Testis (tissue), 3 donors: ENCODE measurements around the gene ZNF774. TPM values are rescaled to one million over a fixed set of nuclear protein-coding genes. Genes with fewer than 3 reads are reported as not detected.

Source experiments
- DNase-seq: peaks from one replicate; pipeline ENCODE4 v3.0.0-alpha.2; 2019
- H3K27ac ChIP-seq, 2 donors: fragments of 200-600 bp; sonication (generic); one replicate each; pipeline ENCODE4 v1.5.1; 2019
- H3K27me3 ChIP-seq: fragments of 200-600 bp; sonication (generic); one replicate; pipeline ENCODE4 v1.5.1; 2019
- H3K36me3 ChIP-seq: fragments of 200-600 bp; sonication (generic); one replicate; pipeline ENCODE4 v1.5.1; 2017; ENCODE audit warnings: low read depth; ENCODE audit errors: missing control alignments
- H3K4me1 ChIP-seq: fragments of 200-600 bp; sonication (generic); one replicate; pipeline ENCODE4 v1.5.1; 2019
- H3K4me3 ChIP-seq, 2 donors: fragments of 200-600 bp; sonication (generic); one replicate each; pipeline ENCODE4 v1.5.1; 2017 to 2019
- H3K9me3 ChIP-seq: fragments of 200-600 bp; sonication (generic); one replicate; pipeline ENCODE4 v1.5.1; 2017
- POLR2A ChIP-seq: fragments of 450-650 bp; IDR thresholded peaks from one replicate; pipeline ENCODE4 v1.6.1; 2017; ENCODE audit warnings: antibody characterized with exemption, mild to moderate bottlenecking, moderate library complexity
- WGBS, 2 donors: methylation state at CpG; one replicate each; pipeline ENCODE4 v1.1.5; 2018; 5-methylcytosine and 5-hydroxymethylcytosine counted together
- intact Hi-C: fragments of 100-400 bp; cut with DNase I; formaldehyde crosslinking; loops from one replicate; pipeline ENCODE4 v1.15.1; 2023; ENCODE audit warnings: low total_unique reads
- polyA plus RNA-seq: library from polyadenylated mRNA; stranded (reverse); fragments of 350-450 nt; fragmentation: Illumina TruSeq; extraction: RNeasy Lipid Tissue Mini Kit (QIAGEN cat#74804); gene quantifications from one replicate; pipeline ENCODE4 v1.2.3, GENCODE V29; 2014; ENCODE audit warnings: low read depth, low replicate concordance; ENCODE audit not compliant: insufficient read depth
- total RNA-seq, 2 donors: library from RNA; depleted of rRNA; stranded (reverse); fragments of >200 nt; gene quantifications; one replicate each; pipeline ENCODE4 v1.2.3, GENCODE V29; 2016
- TF ChIP-seq, protein P1 (sequence below), 3 experiments: fragments of 450-650 bp in 2 of 3; fragments of 200-600 bp in 1 of 3; sonication (generic) in 1 of 3; IDR thresholded peaks; one replicate each; pipeline ENCODE4 v1.5.1; 2016 to 2019; ENCODE audit warnings: antibody characterized with exemption in 3 of 3, mild to moderate bottlenecking in 2 of 3, moderate library complexity in 1 of 3

The ZNF774 gene
- total and polyA plus RNA-seq, 3 donors from 2014 or later, result 2.5 to 8.7 (median 5.6) TPM

DNA sequence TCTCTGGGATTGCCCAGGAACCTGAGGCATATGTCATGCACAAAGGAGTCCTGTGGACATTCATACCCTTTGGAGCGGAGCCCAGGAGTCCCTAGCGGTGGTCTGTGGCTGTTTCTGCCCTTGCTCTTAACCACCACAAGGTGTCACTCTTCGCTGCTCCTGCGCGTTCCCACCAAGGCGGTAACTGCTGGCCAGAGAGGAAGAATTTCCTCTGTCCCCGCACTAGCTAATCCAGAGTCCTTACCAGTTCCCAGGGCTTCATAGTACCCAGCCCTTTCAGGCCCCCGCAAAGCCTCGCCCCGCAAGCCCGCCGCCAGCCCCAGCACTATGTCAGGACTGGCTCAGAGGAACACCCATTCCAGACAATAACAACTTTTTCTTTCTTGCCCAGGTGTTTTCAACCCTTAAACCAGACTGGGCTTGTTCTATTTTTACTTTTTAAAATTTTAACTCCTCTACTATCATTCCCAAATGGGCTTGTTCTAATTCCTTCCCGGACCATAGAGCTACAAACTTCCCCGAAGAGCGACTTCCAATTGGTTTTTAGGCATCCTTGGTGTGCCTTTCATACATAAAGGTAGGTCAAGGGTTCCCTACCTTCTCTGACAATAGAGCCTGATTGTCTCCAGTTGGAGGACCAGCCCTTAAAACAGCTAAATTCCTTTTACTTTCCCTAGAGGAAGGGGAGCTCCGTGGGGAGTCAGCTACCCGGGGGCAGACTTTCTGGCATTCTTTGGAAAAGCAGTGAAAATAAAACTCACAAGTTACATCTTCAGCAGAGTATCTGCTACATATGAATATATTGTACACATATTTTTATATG lies 31.8 kb upstream of the ZNF774 start:
- intact Hi-C loops, result no loop called here
- Histone ChIP-seq H3K4me1 (peaks cover 7% of the 10 kb centered on the region), H3K27ac (peak overlapping the region in 1 of 2 donors; percentile 10), H3K9me3 (no peaks in the 10 kb centered on the region), H3K4me3 (no peak overlapping the region), H3K36me3 (no peaks in the 10 kb centered on the region), H3K27me3 (no peaks in the 10 kb centered on the region)
- TF ChIP-seq, protein P1, sequence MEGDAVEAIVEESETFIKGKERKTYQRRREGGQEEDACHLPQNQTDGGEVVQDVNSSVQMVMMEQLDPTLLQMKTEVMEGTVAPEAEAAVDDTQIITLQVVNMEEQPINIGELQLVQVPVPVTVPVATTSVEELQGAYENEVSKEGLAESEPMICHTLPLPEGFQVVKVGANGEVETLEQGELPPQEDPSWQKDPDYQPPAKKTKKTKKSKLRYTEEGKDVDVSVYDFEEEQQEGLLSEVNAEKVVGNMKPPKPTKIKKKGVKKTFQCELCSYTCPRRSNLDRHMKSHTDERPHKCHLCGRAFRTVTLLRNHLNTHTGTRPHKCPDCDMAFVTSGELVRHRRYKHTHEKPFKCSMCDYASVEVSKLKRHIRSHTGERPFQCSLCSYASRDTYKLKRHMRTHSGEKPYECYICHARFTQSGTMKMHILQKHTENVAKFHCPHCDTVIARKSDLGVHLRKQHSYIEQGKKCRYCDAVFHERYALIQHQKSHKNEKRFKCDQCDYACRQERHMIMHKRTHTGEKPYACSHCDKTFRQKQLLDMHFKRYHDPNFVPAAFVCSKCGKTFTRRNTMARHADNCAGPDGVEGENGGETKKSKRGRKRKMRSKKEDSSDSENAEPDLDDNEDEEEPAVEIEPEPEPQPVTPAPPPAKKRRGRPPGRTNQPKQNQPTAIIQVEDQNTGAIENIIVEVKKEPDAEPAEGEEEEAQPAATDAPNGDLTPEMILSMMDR (IDR thresholded peaks at IDR 0.05), result peak; percentile 89 to 93 (median 92)
- no peak for TF ChIP-seq POLR2A
- DNase-seq, result peak; percentile 88
- WGBS, 2 donors, result 5 to 9% methylated on average over 17 of the region's 17 CpGs

DNA sequence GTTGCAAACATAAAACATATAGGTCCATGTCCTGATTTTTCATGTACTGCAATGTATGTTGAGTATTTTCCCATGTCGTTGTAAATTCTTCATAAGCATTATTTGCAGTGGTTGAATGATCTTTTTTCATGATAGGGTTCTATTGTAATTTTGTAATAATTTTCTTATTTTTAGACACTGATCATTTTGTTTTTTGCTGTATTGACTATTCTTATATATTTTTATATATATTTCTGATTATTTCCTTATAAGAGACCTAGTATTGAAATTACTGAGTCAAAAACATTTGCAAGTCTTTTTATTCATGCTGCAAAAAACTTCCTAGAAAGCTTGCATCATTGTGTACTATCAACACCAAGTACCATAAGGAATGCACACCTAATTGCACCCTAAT lies 31.2 kb upstream of the ZNF774 start:
- Histone ChIP-seq H3K9me3 (no peaks in the 10 kb centered on the region), H3K27ac (no peak overlapping the region), H3K4me3 (no peak overlapping the region), H3K4me1 (peaks cover 1% of the 10 kb centered on the region), H3K36me3 (no peaks in the 10 kb centered on the region), H3K27me3 (no peaks in the 10 kb centered on the region)
- TF ChIP-seq, protein P1 (IDR thresholded peaks at IDR 0.05), result no peak
- no peak for TF ChIP-seq POLR2A
- WGBS, 2 donors, result 56 to 64% methylated on average over 1 of the region's 1 CpG
- intact Hi-C loops, result no loop called here
- DNase-seq, result no peak

DNA sequence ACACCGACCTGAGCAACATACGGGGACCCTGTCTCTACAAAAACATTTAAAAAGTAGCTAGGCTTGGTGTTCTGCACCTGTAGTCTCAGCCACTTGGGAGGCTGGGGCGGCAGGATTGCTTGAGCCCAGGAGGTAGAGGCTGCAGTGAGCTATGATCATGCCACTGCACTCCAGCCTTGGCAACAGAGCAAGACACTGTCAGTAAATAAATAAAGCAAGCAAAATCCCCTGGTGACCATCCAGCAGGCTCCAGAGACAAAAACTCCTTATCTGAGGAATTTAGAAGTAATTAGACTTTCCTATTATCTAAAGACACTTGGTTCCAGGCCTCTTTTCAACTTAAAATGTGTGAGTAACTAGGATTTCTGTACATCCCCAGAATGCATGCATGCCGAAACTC lies 29.5 kb upstream of the ZNF774 start:
- DNase-seq, result no peak
- H3K27ac ChIP-seq, result no peak overlapping the region
- intact Hi-C loops, result no loop called here
- no peaks in the 10 kb centered on the region for H3K27me3 ChIP-seq
- no peaks in the 10 kb centered on the region for H3K4me1 ChIP-seq
- no peak for TF ChIP-seq POLR2A
- TF ChIP-seq, protein P1 (IDR thresholded peaks at IDR 0.05), result no peak
- no peak overlapping the region for H3K4me3 ChIP-seq
- 77% methylated on average over 4 of the region's 4 CpGs for WGBS, 2 donors
- H3K36me3 ChIP-seq, result no peaks in the 10 kb centered on the region
- H3K9me3 ChIP-seq, result no peaks in the 10 kb centered on the region

DNA sequence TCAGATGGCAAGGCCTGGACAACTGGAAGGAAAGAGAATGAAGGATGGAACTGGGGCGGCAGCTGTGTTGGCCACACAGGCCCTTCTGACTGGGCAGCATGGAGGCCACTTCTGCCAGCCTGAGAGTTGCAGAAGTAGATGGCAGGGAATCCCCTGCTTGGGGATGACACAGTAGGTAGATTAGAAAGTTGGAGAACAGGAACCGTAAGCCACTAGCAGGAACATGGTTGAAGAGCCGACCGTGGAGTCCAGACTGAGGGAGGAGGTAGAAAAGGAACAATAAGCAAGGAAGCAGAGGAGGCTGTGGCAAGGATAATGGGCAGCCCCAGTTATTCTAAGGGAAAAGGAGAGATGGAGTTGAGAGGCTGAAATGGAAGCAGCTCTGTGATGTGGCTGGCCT lies 26.4 kb upstream of the ZNF774 start:
- no peak overlapping the region for H3K27ac ChIP-seq
- DNase-seq, result no peak
- H3K4me3 ChIP-seq, result no peak overlapping the region
- WGBS, 2 donors, result 90% methylated on average over 4 of the region's 4 CpGs
- H3K4me1 ChIP-seq, result no peaks in the 10 kb centered on the region
- H3K36me3 ChIP-seq, result no peaks in the 10 kb centered on the region
- TF ChIP-seq, protein P1 (IDR thresholded peaks at IDR 0.05), result no peak
- TF ChIP-seq POLR2A, result no peak
- H3K9me3 ChIP-seq, result no peaks in the 10 kb centered on the region
- intact Hi-C loops, result no loop called here
- no peaks in the 10 kb centered on the region for H3K27me3 ChIP-seq

DNA sequence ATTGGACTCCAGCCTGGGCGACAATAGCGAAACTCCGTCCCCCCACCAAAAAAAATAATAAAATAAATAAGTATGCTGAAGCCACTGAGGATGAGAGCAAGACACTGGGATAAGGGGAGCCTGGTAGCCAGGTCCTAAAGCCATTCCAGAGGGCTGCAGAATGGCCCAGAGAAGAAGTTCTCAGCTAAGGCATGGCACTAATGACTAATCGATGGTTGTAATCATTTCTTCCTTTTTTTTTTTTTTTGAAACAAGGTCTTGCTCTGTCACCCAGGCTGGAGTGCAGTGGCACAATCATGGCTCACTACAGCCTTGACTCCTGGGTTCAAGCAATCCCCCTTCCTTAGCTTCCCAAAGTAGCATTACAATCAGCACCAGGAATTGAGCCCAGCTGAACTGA lies 25.6 kb upstream of the ZNF774 start:
- intact Hi-C loops, result no loop called here
- WGBS, 2 donors, result 93 to 96% methylated on average over 4 of the region's 4 CpGs
- H3K36me3 ChIP-seq, result no peaks in the 10 kb centered on the region
- TF ChIP-seq, protein P1 (IDR thresholded peaks at IDR 0.05), result no peak
- no peak for TF ChIP-seq POLR2A
- no peaks in the 10 kb centered on the region for H3K9me3 ChIP-seq
- no peak overlapping the region for H3K4me3 ChIP-seq
- no peaks in the 10 kb centered on the region for H3K4me1 ChIP-seq
- H3K27ac ChIP-seq, result no peak overlapping the region
- no peaks in the 10 kb centered on the region for H3K27me3 ChIP-seq
- DNase-seq, result no peak
